NCI-H524 treated with DMSO at 0.1 percent for 48 hours (cell line): ENCODE results near the gene ARHGAP26.

ENCODE experiments used
- DNase-seq: peaks from one replicate; lab custom pipeline; 2025; lab: John Stamatoyannopoulos, UW

The ARHGAP26 gene

DNA sequence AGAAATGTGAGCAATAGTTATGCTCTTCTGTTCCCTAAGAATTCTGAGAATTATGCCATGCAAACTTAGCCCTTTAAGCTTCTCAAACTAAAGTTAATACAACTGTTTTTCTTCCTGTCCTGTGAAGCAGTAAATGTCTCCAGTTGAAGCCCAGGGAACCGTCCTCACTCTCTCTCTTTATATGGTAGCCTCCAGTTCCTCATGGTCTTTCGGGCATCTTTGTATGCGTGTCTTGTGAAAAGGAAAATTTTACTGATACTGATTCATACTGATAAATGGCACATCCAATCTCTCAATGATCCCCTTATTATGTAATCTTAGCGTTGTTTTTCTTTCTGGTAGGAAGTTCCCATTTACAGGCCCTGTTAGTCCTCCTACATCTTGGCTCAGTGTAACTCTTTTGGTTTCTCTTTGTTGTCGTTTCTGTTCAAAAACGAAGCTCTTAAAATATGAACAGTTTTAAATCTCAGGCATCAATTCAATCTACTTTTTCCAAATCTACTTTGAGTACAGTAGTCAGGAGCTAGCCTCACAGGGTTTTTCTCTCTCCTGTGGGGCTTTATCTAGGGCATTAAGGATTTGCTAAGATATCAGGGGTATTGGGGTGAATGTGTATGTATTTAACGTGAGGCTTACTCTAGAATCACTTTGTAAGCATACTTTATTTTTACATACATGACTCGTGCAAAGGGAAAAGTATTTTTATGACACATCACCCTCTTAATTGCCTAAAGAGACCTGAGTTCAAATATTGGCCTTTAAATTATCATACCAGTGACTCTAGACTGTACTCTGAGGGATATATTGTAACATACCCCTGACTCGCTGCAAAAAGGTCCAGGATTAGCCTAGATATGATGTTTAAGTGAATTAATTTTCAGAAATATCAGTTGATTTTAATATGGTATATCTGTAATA is 375.3 kb downstream of the ARHGAP26 start:
- DNase-seq = no peak

DNA sequence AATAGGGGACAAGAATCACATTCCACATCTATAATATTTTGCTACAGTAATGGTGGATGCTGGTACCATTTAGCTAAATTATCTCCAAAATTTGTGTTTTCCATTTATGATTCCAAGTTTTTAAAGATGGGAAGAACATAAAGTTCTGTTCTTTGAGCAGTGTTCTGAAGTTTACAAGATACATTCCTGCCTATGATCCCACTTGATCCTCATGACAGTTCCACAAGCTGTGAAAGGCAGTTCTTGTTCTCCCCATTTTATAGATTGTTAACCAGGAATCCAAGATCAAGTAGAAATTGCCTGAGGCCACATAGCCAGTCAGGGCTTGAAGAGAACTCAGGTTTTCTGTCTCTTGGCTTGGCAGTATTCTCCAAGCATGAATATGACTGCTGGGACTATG is 376.0 kb downstream of the ARHGAP26 start:
- no peak for DNase-seq

DNA sequence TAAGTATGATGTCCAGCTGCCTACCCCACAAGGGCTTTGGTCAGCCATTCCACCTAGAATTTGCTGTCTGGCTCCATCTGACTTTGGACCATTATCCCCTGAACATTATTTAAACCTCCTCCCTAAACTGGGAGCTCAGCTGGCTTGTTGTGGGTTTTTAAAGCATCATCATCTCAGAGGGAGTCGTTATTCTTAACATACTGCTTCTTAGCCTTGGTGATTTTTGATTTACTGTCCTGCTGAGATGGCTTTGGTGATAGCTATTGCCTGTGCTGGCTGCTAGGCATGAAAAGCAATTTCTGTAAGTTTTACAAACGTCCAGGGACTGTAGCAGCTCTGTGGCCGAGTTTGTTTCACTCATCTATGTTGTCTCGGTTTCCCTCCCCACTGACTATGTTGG is 377.2 kb downstream of the ARHGAP26 start:
- no peak for DNase-seq

DNA sequence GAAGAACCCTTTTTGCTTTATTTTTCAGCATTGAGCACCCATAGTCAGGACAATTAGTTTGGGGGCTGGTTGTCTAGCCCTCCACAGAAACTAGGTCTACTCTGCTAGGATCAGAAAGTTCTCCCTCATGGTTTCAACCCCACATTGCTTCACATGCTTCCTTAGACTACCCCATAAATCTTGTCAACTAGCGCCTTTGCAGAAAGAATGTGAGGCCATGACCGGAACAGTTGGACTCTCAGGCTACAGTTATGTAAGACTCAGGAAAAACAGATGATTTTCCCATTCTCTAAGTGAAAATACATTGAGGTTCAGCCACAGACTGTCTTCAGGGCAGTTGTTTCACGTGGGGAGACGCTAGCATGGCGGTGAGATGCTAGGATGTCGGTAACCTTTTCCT is 377.7 kb downstream of the ARHGAP26 start:
- no peak for DNase-seq

DNA sequence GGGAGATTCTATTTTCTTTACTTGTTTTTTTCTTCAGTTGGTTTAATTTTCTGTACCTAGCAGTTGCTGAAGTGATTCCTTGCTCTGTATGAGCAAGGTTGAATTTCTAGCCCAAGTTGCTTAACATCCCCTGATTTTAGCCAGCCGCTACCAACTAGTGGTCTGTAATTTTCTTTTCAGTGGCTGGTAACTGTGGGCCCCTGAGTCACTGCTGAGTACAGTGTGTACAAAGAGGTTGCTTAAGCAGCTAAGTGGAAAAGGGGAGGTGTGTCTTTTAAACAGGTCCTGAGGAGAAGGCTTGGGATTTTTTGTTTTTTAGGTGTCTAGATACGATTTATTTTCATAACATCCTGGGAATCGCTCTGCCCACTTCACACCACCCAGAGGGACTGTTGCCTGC is 378.6 kb downstream of the ARHGAP26 start:
- DNase-seq = no peak

DNA sequence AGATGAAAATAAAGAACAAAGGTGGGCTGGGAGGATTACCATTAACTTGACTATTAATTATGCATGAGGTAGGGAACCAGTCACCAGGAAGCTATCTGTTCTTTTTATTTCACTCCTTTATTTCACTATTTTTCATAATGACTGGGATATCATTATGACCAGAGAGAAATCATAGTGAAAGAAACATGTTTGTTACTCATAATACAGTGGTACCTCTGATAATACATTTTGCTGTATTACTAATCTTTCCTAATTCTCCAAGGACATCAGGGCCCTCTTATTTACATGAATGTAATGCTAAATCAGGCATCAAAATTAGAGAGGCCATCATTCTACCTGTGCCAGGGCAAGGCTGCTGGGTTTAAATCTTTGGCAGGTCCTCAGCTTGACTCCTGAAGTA is 379.6 kb downstream of the ARHGAP26 start:
- DNase-seq = no peak

DNA sequence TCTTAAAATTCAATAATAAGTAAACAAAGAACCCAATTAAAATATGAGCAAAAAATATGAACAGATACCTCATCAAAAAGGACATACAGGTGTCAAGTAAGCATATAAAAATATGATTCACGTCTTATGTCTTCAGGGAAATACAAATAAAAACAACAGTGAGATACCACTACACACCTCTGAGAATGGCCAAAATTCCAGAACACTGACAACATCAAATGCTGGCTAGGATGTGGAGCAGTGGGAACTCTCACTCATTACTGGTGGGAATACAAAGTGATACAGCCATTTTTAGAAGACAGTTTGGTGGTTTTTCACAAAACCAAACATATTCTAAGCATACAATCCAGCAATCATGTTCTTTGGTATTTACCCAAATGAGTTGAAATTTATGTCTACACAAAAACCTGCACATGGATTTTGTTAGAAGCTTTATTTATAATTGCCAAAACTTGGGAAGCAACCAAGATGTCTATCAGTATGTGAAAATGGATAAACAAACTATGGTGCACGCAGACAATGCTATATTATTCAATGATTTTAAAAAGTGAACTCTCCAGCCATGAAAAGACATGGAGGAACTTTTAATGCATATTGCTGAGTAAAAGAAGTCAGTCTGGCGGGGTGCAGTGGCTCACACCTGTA is 381.0 kb downstream of the ARHGAP26 start:
- DNase-seq = no peak

DNA sequence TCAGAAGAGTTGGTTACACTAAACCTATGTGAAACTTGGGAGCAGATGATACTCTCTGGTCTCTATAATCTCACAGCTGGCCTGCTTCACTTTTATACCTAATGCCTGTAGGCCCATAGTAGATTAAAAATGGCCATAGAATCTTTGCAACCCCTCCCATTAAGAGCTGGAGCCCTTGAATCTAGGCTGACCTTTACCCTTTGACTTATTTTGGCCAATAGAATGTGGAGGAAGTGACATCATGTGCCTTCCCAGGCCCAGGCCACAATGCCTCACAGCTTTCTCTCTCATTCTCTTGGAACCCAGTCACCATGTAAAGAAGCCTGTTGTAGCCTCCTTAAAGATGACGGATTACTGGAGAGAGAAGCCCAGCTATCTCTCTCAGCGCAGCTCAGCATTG is 382.3 kb downstream of the ARHGAP26 start:
- no peak for DNase-seq

DNA sequence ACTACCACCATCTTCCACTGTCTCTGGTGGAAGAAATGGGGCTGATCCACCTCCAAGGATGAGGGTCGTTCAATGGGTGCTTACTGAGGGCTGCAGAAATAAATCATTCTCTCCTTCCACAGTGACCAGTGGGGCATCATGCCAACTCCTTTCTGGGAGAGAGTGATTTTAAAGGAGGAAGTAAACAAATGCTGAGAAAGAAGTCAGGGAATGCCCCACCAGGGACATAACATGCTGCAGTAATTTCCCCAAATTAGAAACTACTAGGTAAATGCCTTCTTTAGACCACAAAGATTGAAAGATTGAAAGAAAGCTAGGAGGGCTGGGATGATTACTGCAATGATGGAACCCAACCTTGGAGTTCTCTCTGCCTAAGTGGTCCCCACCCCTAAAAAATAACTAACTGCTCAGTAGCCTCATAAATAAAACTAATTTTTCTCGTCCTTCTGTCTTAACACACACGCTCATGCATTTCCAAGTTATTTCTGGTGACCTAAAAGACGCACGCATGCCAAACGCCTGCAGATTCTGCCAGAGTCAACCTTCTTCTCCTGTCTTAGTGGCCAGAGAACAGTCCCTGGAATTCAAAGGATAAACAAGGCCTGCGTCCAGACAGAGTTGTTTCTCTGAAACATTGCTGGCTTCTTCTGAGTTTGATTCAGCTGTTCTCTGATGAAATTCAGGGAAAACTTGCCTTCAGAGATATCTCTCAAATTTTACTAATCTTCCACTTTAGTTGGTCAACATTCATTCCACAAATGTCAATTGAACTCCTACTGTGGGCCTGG is 383.3 kb downstream of the ARHGAP26 start:
- no peak for DNase-seq

DNA sequence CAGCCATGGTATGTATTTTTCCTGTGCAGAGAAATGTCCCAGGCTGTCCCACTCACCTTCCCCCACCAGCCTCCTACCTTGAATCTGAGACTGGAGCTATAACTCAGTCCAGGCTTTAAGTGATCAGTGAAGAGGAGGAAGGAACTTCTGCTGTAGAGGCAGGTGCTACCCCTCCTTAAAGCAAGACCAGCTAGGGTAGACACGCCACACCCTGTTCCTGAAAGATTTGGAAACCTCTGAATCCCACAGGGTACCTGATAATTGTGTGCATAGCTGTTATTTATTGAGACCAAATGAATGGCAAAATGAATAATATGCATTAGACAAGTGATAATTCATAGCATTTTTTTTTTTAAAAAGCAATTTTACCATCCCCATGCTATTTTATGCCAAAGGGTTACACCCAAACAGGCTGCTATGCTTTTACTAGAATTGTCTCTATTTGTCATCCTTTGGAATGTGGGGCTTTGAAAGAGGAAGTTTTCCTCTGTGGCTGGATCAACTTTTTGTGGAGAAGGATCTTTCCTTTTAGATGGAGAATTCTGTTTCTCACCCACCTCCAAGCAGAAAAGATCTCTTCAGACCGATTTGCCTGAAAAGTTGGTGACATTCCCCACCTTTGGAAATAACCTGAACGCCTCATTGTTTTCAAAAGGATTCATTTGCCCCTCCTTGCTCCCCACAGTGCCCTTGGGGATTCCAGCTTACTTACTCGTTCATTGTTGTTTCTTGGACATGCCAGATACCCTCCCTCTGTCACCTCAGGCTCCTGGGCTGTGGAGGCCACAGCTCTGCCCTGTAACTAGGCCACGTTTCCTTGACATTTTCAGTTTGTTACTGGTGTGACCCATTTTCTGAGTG is 384.6 kb downstream of the ARHGAP26 start:
- DNase-seq = no peak

DNA sequence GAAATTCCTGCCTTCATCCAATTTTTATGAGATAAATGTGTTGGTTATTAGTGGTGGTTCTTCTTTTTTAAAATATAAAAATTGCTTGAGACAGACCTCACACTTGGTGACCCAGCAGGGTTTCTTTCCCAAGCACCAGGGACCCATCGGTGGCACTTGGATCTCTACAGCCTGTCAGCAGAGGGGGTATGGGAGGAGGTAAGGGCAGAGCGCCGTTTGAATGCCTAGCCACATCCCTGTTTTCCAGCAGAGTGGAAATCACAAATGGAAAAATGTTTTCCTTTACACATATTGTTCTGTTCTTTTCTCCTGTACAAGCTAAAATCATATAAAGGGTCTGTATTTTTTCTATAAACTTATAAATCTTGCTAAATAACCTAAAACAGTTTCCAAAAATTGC is 385.3 kb downstream of the ARHGAP26 start:
- DNase-seq = no peak

DNA sequence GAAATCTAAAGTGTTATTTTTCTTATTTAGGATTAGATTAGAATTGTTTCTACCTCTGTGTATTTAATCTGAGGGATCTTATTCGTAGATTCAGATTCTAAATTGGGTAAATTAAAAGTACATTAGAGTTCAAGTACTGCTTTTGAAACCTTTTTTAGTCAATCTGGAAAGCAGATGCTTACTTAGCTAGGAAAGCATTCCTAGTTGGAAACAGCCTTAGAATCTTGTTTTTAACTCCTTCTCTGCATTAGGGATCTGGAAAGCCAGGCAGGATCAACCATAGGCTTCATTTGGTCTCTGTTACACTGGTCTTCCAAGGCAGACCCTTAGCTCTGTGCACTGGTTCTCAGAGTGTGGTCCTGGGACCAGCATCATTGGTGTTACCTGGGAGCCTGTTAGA is 385.9 kb downstream of the ARHGAP26 start:
- DNase-seq = no peak

DNA sequence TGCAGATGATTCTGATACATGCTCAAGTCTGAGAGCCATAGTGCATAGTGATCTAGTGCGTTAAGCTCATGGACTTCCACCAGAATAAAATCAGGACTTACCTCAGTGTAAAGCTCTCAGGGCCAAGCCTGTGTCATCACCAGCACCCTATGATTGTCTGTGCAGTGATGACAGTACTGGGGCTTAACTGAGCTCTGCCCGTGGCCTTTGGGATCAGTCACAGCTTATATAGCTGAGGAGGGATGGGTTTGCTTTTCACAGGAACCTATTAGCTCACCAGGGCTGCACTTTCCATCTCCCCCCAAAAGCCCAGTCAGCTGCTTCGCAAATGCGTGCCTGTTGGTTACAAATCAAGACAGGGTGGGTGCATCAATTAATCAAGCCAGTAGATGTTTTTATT is 386.4 kb downstream of the ARHGAP26 start:
- DNase-seq = no peak

DNA sequence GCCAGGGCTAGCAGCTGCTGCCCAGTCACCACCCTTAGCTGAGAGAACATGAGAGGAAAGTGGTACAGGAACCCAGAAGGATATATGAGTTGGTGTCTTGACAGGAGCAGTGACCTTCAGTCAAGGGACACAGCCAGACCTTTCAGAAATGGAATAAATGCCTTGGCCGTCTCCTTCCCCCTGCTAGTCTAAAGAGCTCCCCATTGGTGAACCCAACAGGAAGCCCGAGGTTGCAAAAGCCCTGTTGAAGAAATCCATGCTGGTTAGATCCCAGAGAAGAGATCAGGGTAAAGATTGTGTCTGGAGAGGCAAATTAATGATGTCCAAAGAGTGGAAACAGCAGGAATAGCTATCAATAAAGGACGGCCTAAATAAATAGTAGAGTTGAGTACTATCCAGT is 388.9 kb downstream of the ARHGAP26 start:
- no peak for DNase-seq

DNA sequence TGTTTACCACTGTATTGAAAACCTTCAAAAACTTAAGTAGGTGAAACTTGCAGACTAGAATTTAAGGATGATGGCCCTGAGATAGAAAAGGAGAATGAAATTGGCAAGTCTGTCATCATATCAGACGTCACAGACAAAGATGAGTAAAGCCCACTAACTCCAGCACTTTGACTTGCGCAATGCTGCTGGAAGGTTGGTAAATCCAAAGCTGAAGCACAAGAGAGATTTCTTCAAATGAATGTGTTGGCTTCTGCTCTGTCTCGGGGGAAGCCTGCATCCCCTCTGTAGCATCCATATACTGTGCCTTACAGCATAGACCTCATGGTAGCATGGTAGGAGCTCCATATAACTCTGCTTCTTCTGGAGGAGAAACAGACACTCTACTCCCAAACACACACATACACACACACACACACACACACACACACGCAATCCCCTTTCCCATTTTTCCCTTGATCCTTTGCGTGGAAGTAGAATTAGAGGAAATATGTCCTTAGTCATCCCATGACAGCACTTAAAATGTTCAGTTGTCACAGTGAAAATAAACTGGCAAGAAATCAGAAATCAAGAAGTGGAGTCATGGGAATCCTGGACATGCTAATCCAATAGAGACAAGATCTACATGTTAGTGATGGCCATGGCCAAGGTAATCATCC is 391.8 kb downstream of the ARHGAP26 start:
- DNase-seq = no peak

DNA sequence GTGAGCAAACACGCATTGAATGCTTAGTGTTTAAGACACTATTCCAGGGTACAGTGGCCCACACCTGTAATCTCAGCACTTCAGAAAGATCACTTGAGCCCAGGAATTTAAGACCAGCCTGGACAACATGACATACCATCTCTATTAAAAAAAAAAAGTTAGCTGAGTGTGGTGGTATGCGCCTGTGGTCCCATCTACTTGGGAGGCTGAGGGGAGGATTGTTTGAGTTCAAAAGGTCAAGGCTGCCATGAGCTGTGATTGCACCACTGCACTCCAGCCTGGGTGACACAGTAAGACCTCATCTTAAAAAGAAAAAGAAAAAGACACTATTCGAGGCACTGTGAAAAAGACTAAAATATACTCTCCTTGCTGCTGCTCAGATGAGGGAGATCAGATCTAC is 392.6 kb downstream of the ARHGAP26 start:
- no peak for DNase-seq

DNA sequence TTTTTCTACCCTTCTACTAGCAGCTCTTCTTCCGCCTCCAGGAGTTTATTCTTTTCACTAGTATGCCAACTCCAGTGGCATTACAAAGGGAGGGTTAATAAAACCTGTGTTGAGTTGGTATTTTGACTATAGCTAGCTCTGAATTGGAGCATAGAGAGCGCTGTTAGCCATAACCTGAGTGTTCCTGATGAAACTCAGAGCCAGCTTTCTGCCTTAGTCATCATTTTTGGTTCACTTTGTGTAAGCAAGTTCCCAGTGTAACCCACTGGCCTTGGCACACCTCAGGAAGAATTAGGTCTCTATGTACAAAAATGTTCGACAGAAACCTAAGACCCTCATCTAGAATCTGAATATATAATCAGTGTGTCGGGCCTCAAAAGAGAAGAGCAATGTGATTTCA is 394.4 kb downstream of the ARHGAP26 start:
- DNase-seq = no peak

DNA sequence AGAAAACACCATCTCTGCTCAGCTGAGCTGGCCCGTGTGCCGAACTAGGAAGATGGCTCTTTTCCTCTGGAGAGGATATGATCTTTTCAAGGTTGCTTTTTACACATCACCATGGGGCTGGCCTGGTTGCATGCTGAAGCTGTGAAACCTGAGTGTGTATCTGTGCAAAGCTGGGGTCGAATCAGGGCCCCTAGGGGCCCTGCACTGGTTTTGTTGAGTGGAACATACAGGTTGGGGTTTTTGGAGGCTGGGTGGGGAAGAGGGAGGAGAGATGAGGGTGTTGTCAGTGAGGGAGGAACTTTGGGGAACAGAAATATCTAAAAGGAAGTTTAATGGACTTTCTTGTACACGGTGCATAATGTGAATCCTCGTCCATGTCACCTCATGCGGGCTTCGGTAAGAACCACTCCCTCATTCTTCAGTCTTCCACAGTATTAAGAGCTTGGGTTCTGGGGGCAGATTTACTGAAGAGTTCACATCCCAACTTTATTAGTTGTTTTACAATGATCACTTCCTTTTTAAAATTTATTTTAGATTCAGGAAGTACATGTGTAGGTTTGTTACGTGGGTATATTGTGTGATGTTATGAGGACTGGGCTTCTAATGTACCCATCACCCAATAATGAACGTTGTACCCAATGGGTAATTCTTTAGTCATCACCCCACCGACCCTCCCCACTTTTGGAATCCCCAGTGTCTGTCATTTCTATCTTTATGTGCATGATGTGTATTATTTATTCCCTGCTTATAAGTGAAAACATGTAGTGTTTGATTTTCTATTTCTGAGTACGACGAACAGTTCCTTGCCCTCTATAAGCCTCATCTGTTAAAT is 395.1 kb downstream of the ARHGAP26 start:
- no peak for DNase-seq

DNA sequence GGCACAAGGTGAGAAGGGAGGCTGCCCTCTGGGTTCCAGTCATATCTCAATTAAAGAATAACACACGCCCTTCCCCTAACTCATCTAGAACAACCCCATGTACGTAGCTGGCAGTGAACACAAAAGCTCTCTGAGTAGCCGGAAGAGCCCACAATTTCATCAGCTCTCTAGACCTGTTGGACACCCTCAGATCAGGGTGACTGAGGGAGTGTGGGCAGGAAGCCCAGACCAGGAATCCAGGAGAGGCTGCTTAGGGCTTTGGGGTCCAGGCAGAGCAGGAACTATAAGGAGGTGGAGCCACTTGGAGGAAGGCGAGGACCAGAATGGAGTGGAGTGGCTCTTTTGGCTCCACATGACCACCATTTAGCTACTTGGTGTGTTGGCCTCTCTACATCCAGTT is 395.9 kb downstream of the ARHGAP26 start:
- no peak for DNase-seq

DNA sequence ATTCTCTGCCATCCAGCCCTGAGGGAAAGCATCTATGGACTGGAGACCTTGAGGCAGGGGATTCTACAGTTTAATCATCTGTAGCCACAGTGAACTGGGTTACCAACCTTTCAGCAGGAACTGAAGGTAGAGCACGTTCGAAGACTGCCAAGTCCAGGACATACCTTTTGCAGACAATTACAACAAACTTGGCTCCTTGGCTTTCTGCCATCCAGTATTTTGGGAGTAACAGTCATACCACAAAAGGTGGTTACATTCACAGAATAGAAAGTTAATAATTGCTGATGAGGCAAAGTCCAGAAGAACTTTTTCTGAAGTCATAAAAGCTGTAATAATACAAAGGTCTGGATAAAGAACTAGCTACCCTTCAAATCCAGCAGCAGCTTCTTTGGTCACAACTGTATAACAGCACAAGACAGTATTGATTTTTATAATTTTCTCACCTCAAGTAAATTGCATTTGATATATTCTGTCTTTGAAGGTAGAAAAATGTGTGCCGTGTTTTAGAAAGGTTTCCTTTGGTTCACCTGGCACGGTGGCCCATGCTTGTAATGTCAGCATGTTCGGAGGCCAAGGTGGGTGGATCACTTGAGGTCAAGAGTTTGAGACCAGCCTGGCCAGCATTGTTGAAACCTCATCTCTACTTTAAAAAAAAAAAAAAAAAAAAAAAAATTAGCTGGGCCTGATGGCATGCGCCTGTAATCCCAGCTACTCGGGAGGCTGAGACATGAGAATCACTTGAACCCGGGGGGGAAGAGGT is 396.7 kb downstream of the ARHGAP26 start:
- DNase-seq = no peak
